GM21529 (cell line): ENCODE measurements around the gene ATXN7L3.
"Not testable (repeated sequence)": the region's sequence is repeated elsewhere in the genome, so short reads cannot be mapped to it uniquely, and the experiment has no call there.

Experiments used
- ATAC-seq: cut with Tn5 transposase; IDR thresholded peaks from one replicate; pipeline ENCODE4 v1.9.1; 2021; ENCODE audit not compliant: unreplicated experiment

ATXN7L3 gene

GRCh38 chr17:44177640-44178039 lies 22.0 kb downstream of the ATXN7L3 start:
- ATAC-seq, result no peak

- no peak for ATAC-seq
Observed at GRCh38 chr17:44176671-44177501, 22.8 kb downstream of the ATXN7L3 start.

GRCh38 chr17:44176257-44176656 lies 23.4 kb downstream of the ATXN7L3 start:
- no peak for ATAC-seq

GRCh38 chr17:44174427-44174826 lies 25.3 kb downstream of the ATXN7L3 start:
- no peak for ATAC-seq

GRCh38 chr17:44171931-44172455 lies 27.7 kb downstream of the ATXN7L3 start:
- ATAC-seq, result no peak

GRCh38 chr17:44170499-44171201 lies 29.0 kb downstream of the ATXN7L3 start, which contains the start of gene ASB16:
Gene ASB16 (plus strand): TSS chr17:44170704. CDS start chr17:44170790, 86 bp downstream.
- ATAC-seq, result no peak

GRCh38 chr17:44170135-44170498 lies 29.6 kb downstream of the ATXN7L3 start:
- ATAC-seq, result no peak

- no peak for ATAC-seq
Observed at GRCh38 chr17:44167181-44167861, 32.4 kb downstream of the ATXN7L3 start.

- ATAC-seq, result no peak
Observed at GRCh38 chr17:44164476-44164875, 35.2 kb downstream of the ATXN7L3 start.

GRCh38 chr17:44159519-44160210 lies 40.0 kb downstream of the ATXN7L3 start:
- ATAC-seq, result no peak

- ATAC-seq, result no peak
Observed at GRCh38 chr17:44155488-44155887, 44.2 kb downstream of the ATXN7L3 start.

- ATAC-seq, result no peak
Observed at GRCh38 chr17:44152875-44153274, 46.8 kb downstream of the ATXN7L3 start.

- ATAC-seq, result no peak
Observed at GRCh38 chr17:44149750-44150329, 49.8 kb downstream of the ATXN7L3 start.

GRCh38 chr17:44149066-44149465 lies 50.6 kb downstream of the ATXN7L3 start:
- ATAC-seq, result not testable (repeated sequence)

GRCh38 chr17:44147812-44148211 lies 51.9 kb downstream of the ATXN7L3 start:
- no peak for ATAC-seq

- ATAC-seq, result no peak
Observed at GRCh38 chr17:44146375-44147346, 53.0 kb downstream of the ATXN7L3 start.

- no peak for ATAC-seq
Observed at GRCh38 chr17:44144966-44145739, 54.5 kb downstream of the ATXN7L3 start.

GRCh38 chr17:44143921-44144320 lies 55.8 kb downstream of the ATXN7L3 start:
- not testable (repeated sequence) for ATAC-seq
